ENCODE measurements around the gene RPTOR. TPM values are rescaled to one million over a fixed set of nuclear protein-coding genes. Genes with fewer than 3 reads are reported as not detected.
"Not testable (repeated sequence)": the region's sequence is repeated elsewhere in the genome, so short reads cannot be mapped to it uniquely, and the experiment has no call there.

The RPTOR gene
- total and polyA plus RNA-seq, 4 donors = 12.4 to 46.1 (median 29.7) TPM

- WGBS, 2 donors = 20 to 24% methylated on average over 17 of the region's 17 CpGs
- H3K9me3 ChIP-seq (ENCODE audit: control insufficient read depth in 4 of 4, insufficient read depth in 3 of 4, low read length in 3 of 4) = no peaks in the 10 kb centered on the region
- no peaks in the 10 kb centered on the region for H3K36me3 ChIP-seq (ENCODE audit: control insufficient read depth in 4 of 4, insufficient read depth in 4 of 4, low read length in 4 of 4)
- TF ChIP-seq CTCF (IDR thresholded peaks at IDR 0.05; ENCODE audit: control extremely low read depth, extremely low read depth) = peak; percentile 100
- H3K4me1 ChIP-seq (ENCODE audit: control insufficient read depth in 5 of 5, insufficient read depth in 5 of 5, low read length in 5 of 5) = peaks cover 0 to 19% (median 11%) of the 10 kb centered on the region in 5 donors
- H3K9ac ChIP-seq (ENCODE audit: insufficient read depth in 1 of 2, low read length in 2 of 2) = peak overlapping the region in 1 of 2 donors; percentile 48
- no peak overlapping the region for H3K4me3 ChIP-seq
- no peaks in the 10 kb centered on the region for H3K27me3 ChIP-seq (ENCODE audit: control insufficient read depth in 3 of 3, insufficient read depth in 3 of 3, low read length in 2 of 3)
- peak; percentile 90 for ATAC-seq (ENCODE audit: insufficient read depth, low FRiP score)
- DNase-seq = peak; percentile 74 to 79 (median 76)
- no peak overlapping the region for H3K27ac ChIP-seq (ENCODE audit: low read depth in 1 of 2, low read length in 1 of 2)
These were observed 30.6 kb downstream of the RPTOR start for GRCh38 chr17:80575057-80575875.

GRCh38 chr17:80577876-80578570, 33.4 kb downstream of the RPTOR start:
- H3K4me3 ChIP-seq = no peak overlapping the region
- TF ChIP-seq CTCF (IDR thresholded peaks at IDR 0.05; ENCODE audit: control extremely low read depth, extremely low read depth) = no peak
- WGBS, 2 donors = 85% methylated on average over 14 of the region's 14 CpGs
- H3K27ac ChIP-seq (ENCODE audit: low read depth in 1 of 2, low read length in 1 of 2) = no peak overlapping the region
- H3K4me1 ChIP-seq (ENCODE audit: control insufficient read depth in 5 of 5, insufficient read depth in 5 of 5, low read length in 5 of 5) = peaks cover 0 to 19% (median 11%) of the 10 kb centered on the region in 5 donors
- DNase-seq = peak; percentile 58 to 85 (median 75)
- H3K27me3 ChIP-seq (ENCODE audit: control insufficient read depth in 3 of 3, insufficient read depth in 3 of 3, low read length in 2 of 3) = no peaks in the 10 kb centered on the region
- peaks cover 0 to 3% (median 0%) of the 10 kb centered on the region in 4 donors for H3K36me3 ChIP-seq (ENCODE audit: control insufficient read depth in 4 of 4, insufficient read depth in 4 of 4, low read length in 4 of 4)
- no peak overlapping the region for H3K9ac ChIP-seq (ENCODE audit: insufficient read depth in 1 of 2, low read length in 2 of 2)
- H3K9me3 ChIP-seq (ENCODE audit: control insufficient read depth in 4 of 4, insufficient read depth in 3 of 4, low read length in 3 of 4) = no peaks in the 10 kb centered on the region
- ATAC-seq (ENCODE audit: insufficient read depth, low FRiP score) = no peak

GRCh38 chr17:80578668-80579388, 34.2 kb downstream of the RPTOR start:
- ATAC-seq (ENCODE audit: insufficient read depth, low FRiP score); DNase-seq; H3K27ac ChIP-seq (ENCODE audit: low read depth in 1 of 2, low read length in 1 of 2); H3K36me3 ChIP-seq (ENCODE audit: control insufficient read depth in 4 of 4, insufficient read depth in 4 of 4, low read length in 4 of 4); H3K27me3 ChIP-seq (ENCODE audit: control insufficient read depth in 3 of 3, insufficient read depth in 3 of 3, low read length in 2 of 3); H3K9me3 ChIP-seq (ENCODE audit: control insufficient read depth in 4 of 4, insufficient read depth in 3 of 4, low read length in 3 of 4); H3K9ac ChIP-seq (ENCODE audit: insufficient read depth in 1 of 2, low read length in 2 of 2); H3K4me3 ChIP-seq: not testable (repeated sequence)
- peaks cover 0 to 20% (median 11%) of the 10 kb centered on the region in 5 donors for H3K4me1 ChIP-seq (ENCODE audit: control insufficient read depth in 5 of 5, insufficient read depth in 5 of 5, low read length in 5 of 5)
- 92 to 95% methylated on average over 15 of the region's 15 CpGs for WGBS, 2 donors

Measured in lung (tissue), 12 donors.